HG02798 (cell line): ENCODE measurements around the gene SLC6A8.
"Not testable (repeated sequence)": the region's sequence is repeated elsewhere in the genome, so short reads cannot be mapped to it uniquely, and the experiment has no call there.

Experiments used
- ATAC-seq: cut with Tn5 transposase; IDR thresholded peaks from one replicate; pipeline ENCODE4 v1.9.1; 2021; ENCODE audit warnings: mild to moderate bottlenecking; ENCODE audit not compliant: unreplicated experiment, poor library complexity

SLC6A8 gene

DNA sequence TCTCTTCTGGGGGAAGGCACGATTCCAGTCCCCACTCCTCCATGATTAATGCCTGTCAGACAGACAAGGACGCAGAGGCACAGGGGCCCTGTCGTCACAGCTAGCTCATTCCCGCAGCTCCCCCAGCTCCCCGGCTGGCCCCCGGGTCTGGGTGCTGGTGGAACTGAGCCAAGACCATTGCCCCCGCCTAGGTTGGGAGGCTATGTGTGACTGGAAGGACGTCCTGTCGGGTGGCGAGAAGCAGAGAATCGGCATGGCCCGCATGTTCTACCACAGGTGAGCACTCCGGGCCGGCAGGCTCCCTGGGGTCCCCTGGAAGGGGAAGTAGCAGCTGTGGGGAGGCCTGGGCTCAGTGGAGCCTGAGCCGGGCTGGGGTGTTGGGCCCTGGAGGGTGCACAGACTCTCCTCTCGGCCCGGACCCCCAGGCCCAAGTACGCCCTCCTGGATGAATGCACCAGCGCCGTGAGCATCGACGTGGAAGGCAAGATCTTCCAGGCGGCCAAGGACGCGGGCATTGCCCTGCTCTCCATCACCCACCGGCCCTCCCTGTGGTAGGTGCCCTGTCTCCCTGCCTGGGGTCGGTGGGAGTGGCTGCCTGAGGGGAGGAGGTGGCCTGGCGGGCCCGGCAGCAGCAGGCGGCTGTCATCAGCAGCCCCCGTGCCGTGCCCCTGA is 55.2 kb downstream of the SLC6A8 start:
- ATAC-seq: not testable (repeated sequence)

DNA sequence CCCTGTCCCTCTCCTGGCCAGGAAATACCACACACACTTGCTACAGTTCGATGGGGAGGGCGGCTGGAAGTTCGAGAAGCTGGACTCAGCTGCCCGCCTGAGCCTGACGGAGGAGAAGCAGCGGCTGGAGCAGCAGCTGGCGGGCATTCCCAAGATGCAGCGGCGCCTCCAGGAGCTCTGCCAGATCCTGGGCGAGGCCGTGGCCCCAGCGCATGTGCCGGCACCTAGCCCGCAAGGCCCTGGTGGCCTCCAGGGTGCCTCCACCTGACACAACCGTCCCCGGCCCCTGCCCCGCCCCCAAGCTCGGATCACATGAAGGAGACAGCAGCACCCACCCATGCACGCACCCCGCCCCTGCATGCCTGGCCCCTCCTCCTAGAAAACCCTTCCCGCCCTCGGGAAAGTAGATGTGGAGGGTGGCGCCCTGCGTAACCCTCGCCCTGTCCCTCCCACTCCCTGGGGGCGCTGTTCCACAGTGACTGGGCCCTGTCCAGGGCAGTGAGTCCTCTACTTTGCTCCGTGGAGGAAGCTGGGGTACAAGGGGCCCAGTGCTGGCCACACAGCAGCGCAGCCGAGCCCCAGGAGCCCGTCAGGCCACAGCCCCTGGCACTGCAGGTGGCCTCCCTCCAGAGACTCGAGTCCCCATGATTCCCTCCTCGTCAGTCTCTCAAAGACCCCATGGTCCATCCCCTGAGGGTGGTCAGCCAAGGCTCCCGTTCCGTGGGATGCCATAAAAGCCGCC is 55.9 kb downstream of the SLC6A8 start:
- not testable (repeated sequence) for ATAC-seq

DNA sequence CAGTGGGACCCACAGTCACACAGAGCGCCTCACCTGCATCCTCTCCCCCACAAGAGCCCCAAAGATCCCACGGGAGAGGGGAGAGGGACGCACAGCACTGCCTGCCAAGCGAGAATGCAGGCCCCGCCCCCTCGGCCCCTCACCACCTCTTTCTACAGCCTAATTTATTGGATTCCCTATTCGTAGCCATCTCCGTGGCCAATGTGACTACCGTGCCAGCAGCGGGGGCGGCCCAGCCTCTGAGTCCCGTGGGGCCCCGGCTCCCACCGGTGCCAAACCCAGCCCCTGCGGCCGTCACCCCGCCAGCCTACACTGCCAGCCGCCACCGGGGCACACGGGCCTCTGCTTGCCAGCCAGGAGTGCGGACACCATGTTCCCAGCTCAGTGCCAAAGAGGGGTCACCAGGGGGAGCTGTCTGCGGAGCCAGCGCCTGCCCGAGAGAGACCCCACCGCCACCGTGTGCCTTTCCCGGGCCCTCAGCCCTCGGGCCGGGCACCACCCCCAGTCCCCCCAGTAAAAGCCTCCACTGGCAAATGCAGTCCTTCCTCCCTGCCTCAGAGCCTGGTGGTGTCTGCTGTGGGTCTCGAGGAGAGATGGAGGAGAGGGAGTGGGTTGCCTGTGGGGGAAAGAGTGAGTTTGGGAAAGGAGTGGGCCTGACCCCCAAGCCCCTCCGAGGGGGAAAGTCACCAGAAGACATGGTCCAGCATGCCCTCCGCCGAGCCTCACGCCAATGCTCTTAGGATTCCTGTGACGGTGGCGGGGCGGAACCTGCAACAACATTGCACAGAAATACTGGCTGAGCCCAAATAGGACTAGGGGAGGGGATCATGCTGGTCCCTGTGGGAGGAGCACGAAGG is 56.7 kb downstream of the SLC6A8 start:
- ATAC-seq: no peak

DNA sequence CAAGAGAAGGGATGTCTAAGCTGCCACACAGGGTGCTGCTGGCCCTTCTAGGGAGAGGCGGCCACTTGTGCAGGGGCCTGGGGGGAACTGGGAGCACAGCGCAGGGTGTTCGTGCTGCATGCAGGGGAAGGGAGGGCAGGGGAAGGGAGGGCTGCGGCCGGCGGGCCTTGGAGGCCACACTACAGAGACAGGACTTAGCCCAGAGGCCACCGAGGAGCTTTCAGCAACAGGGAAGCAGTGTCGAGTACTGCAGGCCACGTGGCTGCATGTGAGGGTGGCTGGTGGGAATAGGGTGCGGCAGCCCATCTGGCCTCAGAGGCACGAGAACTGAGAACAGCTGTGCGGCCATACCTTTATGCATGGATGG is 57.3 kb downstream of the SLC6A8 start:
- ATAC-seq: not testable (repeated sequence)
